ENCODE measurements around the gene NPW. TPM values are rescaled to one million over a fixed set of nuclear protein-coding genes. Genes with fewer than 3 reads are reported as not detected.

The NPW gene
- total RNA-seq, 1 donor from 2014 or later: not detected

DNA sequence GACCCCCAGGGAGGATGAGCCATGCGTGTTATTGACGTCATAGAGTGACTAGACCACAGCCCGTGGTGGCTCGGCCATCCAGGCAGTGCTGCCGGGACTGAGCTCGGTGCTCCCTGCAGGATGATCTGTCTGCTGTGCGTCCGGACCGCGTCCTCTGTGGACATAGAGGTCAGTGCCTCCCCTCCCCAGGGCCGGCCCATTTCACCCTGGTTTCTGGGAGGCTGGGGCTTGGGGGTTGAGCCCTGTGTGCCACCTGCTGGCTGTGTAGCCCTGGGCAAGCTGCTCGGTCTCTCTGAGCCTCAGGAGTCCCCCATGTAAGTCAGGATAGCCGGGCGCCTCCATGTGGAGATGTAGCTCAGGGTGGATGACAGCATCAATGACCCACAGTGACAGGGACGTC lies 36.5 kb downstream of the NPW start:
- no peaks in the 10 kb centered on the region for H3K27me3 ChIP-seq (ENCODE audit: control insufficient read depth, insufficient read depth, low read length)
- FAIRE-seq (no peak), DNase-seq (ENCODE audit: low read depth) (no peak)
- no peak overlapping the region for H3K4me3 ChIP-seq (ENCODE audit: low read depth, low read length)
- H3K36me3 ChIP-seq (ENCODE audit: control insufficient read depth, insufficient read depth, low read length): peaks cover 29% of the 10 kb centered on the region
- TF ChIP-seq, protein P1, sequence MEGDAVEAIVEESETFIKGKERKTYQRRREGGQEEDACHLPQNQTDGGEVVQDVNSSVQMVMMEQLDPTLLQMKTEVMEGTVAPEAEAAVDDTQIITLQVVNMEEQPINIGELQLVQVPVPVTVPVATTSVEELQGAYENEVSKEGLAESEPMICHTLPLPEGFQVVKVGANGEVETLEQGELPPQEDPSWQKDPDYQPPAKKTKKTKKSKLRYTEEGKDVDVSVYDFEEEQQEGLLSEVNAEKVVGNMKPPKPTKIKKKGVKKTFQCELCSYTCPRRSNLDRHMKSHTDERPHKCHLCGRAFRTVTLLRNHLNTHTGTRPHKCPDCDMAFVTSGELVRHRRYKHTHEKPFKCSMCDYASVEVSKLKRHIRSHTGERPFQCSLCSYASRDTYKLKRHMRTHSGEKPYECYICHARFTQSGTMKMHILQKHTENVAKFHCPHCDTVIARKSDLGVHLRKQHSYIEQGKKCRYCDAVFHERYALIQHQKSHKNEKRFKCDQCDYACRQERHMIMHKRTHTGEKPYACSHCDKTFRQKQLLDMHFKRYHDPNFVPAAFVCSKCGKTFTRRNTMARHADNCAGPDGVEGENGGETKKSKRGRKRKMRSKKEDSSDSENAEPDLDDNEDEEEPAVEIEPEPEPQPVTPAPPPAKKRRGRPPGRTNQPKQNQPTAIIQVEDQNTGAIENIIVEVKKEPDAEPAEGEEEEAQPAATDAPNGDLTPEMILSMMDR (IDR thresholded peaks at IDR 0.05; ENCODE audit: insufficient read depth, low read length, severe bottlenecking): peak; percentile 23

DNA sequence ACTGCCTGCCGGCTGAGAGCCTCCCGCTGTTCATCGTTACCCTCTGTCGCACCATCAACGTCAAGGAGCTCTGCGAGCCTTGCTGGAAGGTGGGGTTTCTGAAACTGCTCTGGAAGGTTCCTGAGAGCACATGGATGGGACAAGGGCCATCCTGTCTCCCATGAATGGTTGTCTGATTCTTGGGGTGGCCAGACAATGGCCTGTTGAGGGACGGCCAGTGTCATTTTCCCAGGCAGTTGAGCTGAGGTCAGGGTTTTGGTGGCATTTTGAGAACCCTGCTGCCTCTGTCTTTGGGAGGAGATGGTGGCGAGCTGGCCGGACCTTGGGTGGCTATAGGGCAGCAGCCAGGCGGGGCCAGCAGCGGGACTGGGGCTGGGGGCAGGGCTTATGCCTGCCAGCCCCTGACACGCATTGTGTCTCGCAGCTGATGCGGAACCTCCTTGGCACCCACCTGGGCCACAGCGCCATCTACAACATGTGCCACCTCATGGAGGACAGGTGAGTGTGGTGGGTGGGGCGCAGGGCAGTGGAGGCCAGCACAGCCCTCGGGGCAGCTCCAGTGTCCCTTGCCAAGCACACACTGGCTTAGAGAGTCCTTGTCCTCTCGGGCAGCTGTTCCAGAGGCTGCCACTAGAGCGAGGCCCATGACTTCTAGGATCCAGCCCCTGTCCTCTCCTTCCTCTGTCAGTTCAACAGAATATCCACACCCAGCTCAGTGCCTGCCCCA lies 37.3 kb downstream of the NPW start:
- no peaks in the 10 kb centered on the region for H3K27me3 ChIP-seq (ENCODE audit: control insufficient read depth, insufficient read depth, low read length)
- H3K36me3 ChIP-seq (ENCODE audit: control insufficient read depth, insufficient read depth, low read length): peaks cover 27% of the 10 kb centered on the region
- FAIRE-seq (no peak), DNase-seq (ENCODE audit: low read depth) (no peak)
- TF ChIP-seq, protein P1 (IDR thresholded peaks at IDR 0.05; ENCODE audit: insufficient read depth, low read length, severe bottlenecking): peak; percentile 28
- H3K4me3 ChIP-seq (ENCODE audit: low read depth, low read length): no peak overlapping the region

- no peak for FAIRE-seq
- Histone ChIP-seq H3K27me3 (ENCODE audit: control insufficient read depth, insufficient read depth, low read length) (no peaks in the 10 kb centered on the region), H3K36me3 (ENCODE audit: control insufficient read depth, insufficient read depth, low read length) (peaks cover 29% of the 10 kb centered on the region), H3K4me3 (ENCODE audit: low read depth, low read length) (no peak overlapping the region)
- DNase-seq (ENCODE audit: low read depth): no peak
- TF ChIP-seq, protein P1 (IDR thresholded peaks at IDR 0.05; ENCODE audit: insufficient read depth, low read length, severe bottlenecking): no peak
Observed at GRCh38 chr16:2057438-2057837, 37.9 kb downstream of the NPW start.

GRCh38 chr16:2058420-2058819 lies 38.8 kb downstream of the NPW start:
- TF ChIP-seq, protein P1 (IDR thresholded peaks at IDR 0.05; ENCODE audit: insufficient read depth, low read length, severe bottlenecking): no peak
- H3K36me3 ChIP-seq (ENCODE audit: control insufficient read depth, insufficient read depth, low read length): peaks cover 25% of the 10 kb centered on the region
- FAIRE-seq: no peak
- H3K27me3 ChIP-seq (ENCODE audit: control insufficient read depth, insufficient read depth, low read length): no peaks in the 10 kb centered on the region
- no peak for DNase-seq (ENCODE audit: low read depth)
- H3K4me3 ChIP-seq (ENCODE audit: low read depth, low read length): no peak overlapping the region

- peaks cover 21% of the 10 kb centered on the region for H3K36me3 ChIP-seq (ENCODE audit: control insufficient read depth, insufficient read depth, low read length)
- TF ChIP-seq, protein P1 (IDR thresholded peaks at IDR 0.05; ENCODE audit: insufficient read depth, low read length, severe bottlenecking): no peak
- no peak overlapping the region for H3K4me3 ChIP-seq (ENCODE audit: low read depth, low read length)
- FAIRE-seq (no peak), DNase-seq (ENCODE audit: low read depth) (no peak)
- no peaks in the 10 kb centered on the region for H3K27me3 ChIP-seq (ENCODE audit: control insufficient read depth, insufficient read depth, low read length)
Observed at GRCh38 chr16:2058872-2059271, 39.3 kb downstream of the NPW start.

DNA sequence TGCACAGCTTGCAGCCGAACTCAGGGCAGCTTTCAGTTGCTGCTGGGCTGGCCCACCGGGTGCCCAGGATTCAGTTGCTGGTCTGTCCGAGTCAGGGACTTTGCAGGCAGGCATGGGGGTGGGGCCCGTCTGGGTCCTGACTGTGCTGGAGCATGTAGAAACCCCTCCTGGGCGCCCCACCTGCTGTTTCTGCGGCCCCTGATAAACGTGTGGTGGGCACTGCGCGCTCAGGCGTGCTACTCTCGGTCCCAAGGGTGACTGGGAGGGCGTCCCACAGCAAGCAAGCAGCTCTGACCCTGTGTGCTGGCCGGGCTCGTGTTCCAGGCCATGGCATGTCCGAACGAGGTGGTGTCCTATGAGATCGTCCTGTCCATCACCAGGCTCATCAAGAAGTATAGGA lies 40.8 kb downstream of the NPW start:
- DNase-seq (ENCODE audit: low read depth) (no peak), FAIRE-seq (no peak)
- TF ChIP-seq, protein P1 (IDR thresholded peaks at IDR 0.05; ENCODE audit: insufficient read depth, low read length, severe bottlenecking): no peak
- peaks cover 20% of the 10 kb centered on the region for H3K36me3 ChIP-seq (ENCODE audit: control insufficient read depth, insufficient read depth, low read length)
- no peaks in the 10 kb centered on the region for H3K27me3 ChIP-seq (ENCODE audit: control insufficient read depth, insufficient read depth, low read length)
- H3K4me3 ChIP-seq (ENCODE audit: low read depth, low read length): no peak overlapping the region

Measured in bronchial epithelial cell (primary cell).